Activated B cell treated with CpG ODN at 0.5 μM for 24 hours (primary cell): ENCODE data around the gene CSDE1. TPM values are rescaled to one million over a fixed set of nuclear protein-coding genes. Genes with fewer than 3 reads are reported as not detected.

Source experiments
- ATAC-seq: fragments of 200-7000 bp; cut with Tn5 transposase; one replicate; pipeline ENCODE4 v1.10.0; 2021; ENCODE audit warnings: low read depth, mild to moderate bottlenecking, moderate library complexity
- CTCF ChIA-PET: fragments of 350-600 bp; sonication (Branson Sonifier 250); formaldehyde crosslinking; loops from one replicate; lab custom pipeline; 2021; ENCODE audit warnings: antibody characterized with exemption; lab: Charles Lee
- POLR2A ChIA-PET: fragments of 350-600 bp; sonication (Branson Sonifier 250); formaldehyde crosslinking; loops from one replicate; lab custom pipeline; 2021; ENCODE audit warnings: antibody characterized with exemption; lab: Charles Lee
- DNase-seq: peaks from one replicate; pipeline ENCODE4 v3.0.0; 2022
- H3K27ac Mint-ChIP-seq: one replicate; pipeline ENCODE4 v1.8.0; 2020; ENCODE audit warnings: mixed read lengths
- H3K27me3 Mint-ChIP-seq: one replicate; pipeline ENCODE4 v1.8.0; 2021; ENCODE audit warnings: mixed read lengths
- H3K36me3 Mint-ChIP-seq: one replicate; pipeline ENCODE4 v1.8.0; 2021; ENCODE audit warnings: low read depth, mixed read lengths
- H3K4me1 Mint-ChIP-seq: one replicate; pipeline ENCODE4 v1.8.0; 2021; ENCODE audit warnings: mixed read lengths
- H3K4me3 Mint-ChIP-seq: one replicate; pipeline ENCODE4 v1.8.0; 2020; ENCODE audit warnings: mild to moderate bottlenecking, mixed read lengths
- H3K9me3 Mint-ChIP-seq: one replicate; pipeline ENCODE4 v1.8.0; 2020; ENCODE audit warnings: mixed read lengths
- CTCF ChIP-seq: fragments of 200-600 bp; IDR thresholded peaks from one replicate; pipeline ENCODE4 v1.8.0; 2022; ENCODE audit warnings: antibody characterized with exemption, mild to moderate bottlenecking
- intact Hi-C: fragments of 100-400 bp; cut with micrococcal nuclease; formaldehyde crosslinking; loops from one replicate; pipeline ENCODE4 v1.15.1; 2024
- total RNA-seq: library from RNA; stranded (reverse); gene quantifications from 2 replicates; pipeline ENCODE4 v1.2.3, GENCODE V29; 2022

CSDE1 gene
- total RNA-seq, 1 donor from 2014 or later: 416 TPM

GRCh38 chr1:114690148-114690547, 67.6 kb downstream of the CSDE1 start:
- intact Hi-C loops: no loop called here
- Mint-ChIP-seq H3K4me3 (no peak overlapping the region), H3K27ac (no peak overlapping the region), H3K4me1 (no peaks in the 10 kb centered on the region), H3K36me3 (no peaks in the 10 kb centered on the region), H3K27me3 (peaks cover 22% of the 10 kb centered on the region), H3K9me3 (no peaks in the 10 kb centered on the region)
- CTCF ChIA-PET: no interaction called here
- TF ChIP-seq CTCF: no peak
- POLR2A ChIA-PET: no interaction called here
- ATAC-seq: no peak
- no peak for DNase-seq

- intact Hi-C loops: no loop called here
- Mint-ChIP-seq H3K27me3 (peaks cover 23% of the 10 kb centered on the region), H3K36me3 (no peaks in the 10 kb centered on the region), H3K4me1 (no peaks in the 10 kb centered on the region), H3K27ac (no peak overlapping the region), H3K4me3 (no peak overlapping the region), H3K9me3 (no peaks in the 10 kb centered on the region)
- no peak for DNase-seq
- POLR2A ChIA-PET: no interaction called here
- TF ChIP-seq CTCF: no peak
- CTCF ChIA-PET: no interaction called here
- no peak for ATAC-seq
Observed at GRCh38 chr1:114688526-114688925, 69.3 kb downstream of the CSDE1 start.

GRCh38 chr1:114685851-114686250, 71.9 kb downstream of the CSDE1 start:
- H3K27me3 Mint-ChIP-seq: peaks cover 26% of the 10 kb centered on the region
- ATAC-seq: no peak

GRCh38 chr1:114677691-114678090, 80.1 kb downstream of the CSDE1 start:
- peaks cover 35% of the 10 kb centered on the region for H3K27me3 Mint-ChIP-seq
- H3K9me3 Mint-ChIP-seq: no peaks in the 10 kb centered on the region
- POLR2A ChIA-PET: no interaction called here
- TF ChIP-seq CTCF: no peak
- no peaks in the 10 kb centered on the region for H3K36me3 Mint-ChIP-seq
- ATAC-seq: no peak
- CTCF ChIA-PET: no interaction called here
- no peak for DNase-seq
- no peaks in the 10 kb centered on the region for H3K4me1 Mint-ChIP-seq
- intact Hi-C loops: no loop called here
- H3K4me3 Mint-ChIP-seq: no peak overlapping the region
- no peak overlapping the region for H3K27ac Mint-ChIP-seq

More at GRCh38 chr1:114685851-114686250, 71.9 kb downstream of the CSDE1 start:
- Mint-ChIP-seq H3K27ac (no peak overlapping the region), H3K9me3 (no peaks in the 10 kb centered on the region), H3K36me3 (no peaks in the 10 kb centered on the region), H3K4me3 (no peak overlapping the region), H3K4me1 (no peaks in the 10 kb centered on the region)
- CTCF ChIA-PET: no interaction called here
- no peak for TF ChIP-seq CTCF
- intact Hi-C loops: no loop called here
- POLR2A ChIA-PET: no interaction called here
- DNase-seq: no peak

- Mint-ChIP-seq H3K27me3 (peaks cover 35% of the 10 kb centered on the region), H3K9me3 (no peaks in the 10 kb centered on the region), H3K4me1 (no peaks in the 10 kb centered on the region), H3K36me3 (no peaks in the 10 kb centered on the region), H3K27ac (no peak overlapping the region), H3K4me3 (no peak overlapping the region)
- ChIA-PET CTCF (no interaction called here), POLR2A (no interaction called here)
- TF ChIP-seq CTCF: no peak
- ATAC-seq (no peak), DNase-seq (no peak)
- intact Hi-C loops: no loop called here
Observed at GRCh38 chr1:114676115-114676514, 81.7 kb downstream of the CSDE1 start.
